Mesenchymal stem cell (in vitro differentiated cells and primary cell): Measurements from ENCODE around the gene AKR1E2.
A peak's percentile ranks its signal among the peaks of the same experiment; 100 is the strongest.

ENCODE experiments used
- DNase-seq: peaks from one replicate; pipeline ENCODE4 v3.0.0-alpha.2; 2013
- H2AFZ ChIP-seq: one replicate; pipeline ENCODE4 v1.6.1; 2013; ENCODE audit warnings: low read depth, mild to moderate bottlenecking, control low read depth, inconsistent platforms, low read length, moderate library complexity
- H2AK5ac ChIP-seq: 2 replicates; pipeline ENCODE4 v1.6.1; 2013; ENCODE audit warnings: low read length, moderate library complexity, mild to moderate bottlenecking, inconsistent platforms; ENCODE audit not compliant: severe bottlenecking
- H2BK120ac ChIP-seq: one replicate; pipeline ENCODE4 v1.6.1; 2013; ENCODE audit warnings: low read depth, mild to moderate bottlenecking, inconsistent platforms, low read length, moderate library complexity
- H2BK12ac ChIP-seq, 2 experiments: one replicate each; pipeline ENCODE4 v1.6.1; 2013; ENCODE audit warnings: inconsistent platforms in 2 of 2, low read length in 2 of 2, mild to moderate bottlenecking in 2 of 2, moderate library complexity in 2 of 2, control low read depth in 1 of 2
- H2BK15ac ChIP-seq: one replicate; pipeline ENCODE4 v1.6.1; 2013; ENCODE audit warnings: mild to moderate bottlenecking, low read depth, inconsistent platforms; ENCODE audit not compliant: poor library complexity, severe bottlenecking
- H2BK5ac ChIP-seq: 2 replicates; pipeline ENCODE4 v1.6.1; 2013; ENCODE audit warnings: low read depth, mild to moderate bottlenecking, low read length, control low read depth, inconsistent platforms; ENCODE audit not compliant: poor library complexity, severe bottlenecking
- H3K14ac ChIP-seq, 2 experiments: one replicate each; pipeline ENCODE4 v1.6.1; 2013; ENCODE audit warnings: inconsistent platforms in 2 of 2, low read length in 2 of 2, control low read depth in 1 of 2, mild to moderate bottlenecking in 1 of 2, moderate library complexity in 1 of 2
- H3K18ac ChIP-seq, 2 experiments: one replicate each; pipeline ENCODE4 v1.6.1; 2013; ENCODE audit warnings: inconsistent platforms in 2 of 2, low read length in 2 of 2, control low read depth in 1 of 2, low read depth in 1 of 2, mild to moderate bottlenecking in 1 of 2
- H3K23ac ChIP-seq, 2 experiments: one replicate each; pipeline ENCODE4 v1.6.1; 2013; ENCODE audit warnings: inconsistent platforms in 2 of 2, low read length in 2 of 2, mild to moderate bottlenecking in 2 of 2, moderate library complexity in 2 of 2, control low read depth in 1 of 2
- H3K27ac ChIP-seq: 2 replicates; pipeline ENCODE4 v1.5.1; 2013; ENCODE audit warnings: mild to moderate bottlenecking, moderate library complexity, low read length, control low read depth, inconsistent platforms; ENCODE audit not compliant: poor library complexity, severe bottlenecking
- H3K27me3 ChIP-seq, 2 experiments: 2 replicates each; pipeline versions ENCODE4 v1.6.1 to v1.7.0; 2013; ENCODE audit warnings: low read length in 2 of 2, mild to moderate bottlenecking in 2 of 2, moderate library complexity in 2 of 2, control low read depth in 1 of 2, inconsistent platforms in 1 of 2; ENCODE audit not compliant: control insufficient read depth in 1 of 2, insufficient read depth in 1 of 2
- H3K36me3 ChIP-seq, 2 experiments: 2 replicates each; pipeline versions ENCODE4 v1.6.1 to v1.7.0; 2013; ENCODE audit warnings: low read length in 2 of 2, control low read depth in 1 of 2, inconsistent platforms in 1 of 2, low read depth in 1 of 2, mild to moderate bottlenecking in 1 of 2; ENCODE audit not compliant: insufficient read depth in 2 of 2, control insufficient read depth in 1 of 2
- H3K4ac ChIP-seq, 2 experiments: one replicate each; pipeline ENCODE4 v1.6.1; 2013; ENCODE audit warnings: inconsistent platforms in 2 of 2, low read length in 2 of 2, mild to moderate bottlenecking in 2 of 2, moderate library complexity in 2 of 2, control low read depth in 1 of 2, low read depth in 1 of 2
- H3K4me1 ChIP-seq: 2 replicates; pipeline ENCODE4 v1.6.1; 2013; ENCODE audit warnings: low read depth, low read length, control low read depth; ENCODE audit not compliant: control insufficient read depth, insufficient read depth
- H3K4me2 ChIP-seq: 2 replicates; pipeline ENCODE4 v1.6.1; 2013; ENCODE audit warnings: low read length, mild to moderate bottlenecking, inconsistent platforms; ENCODE audit not compliant: poor library complexity, severe bottlenecking
- H3K4me3 ChIP-seq, 2 experiments: 2 replicates each; pipeline versions ENCODE4 v1.5.1 to v1.7.0; 2013; ENCODE audit warnings: low read length in 2 of 2, mild to moderate bottlenecking in 2 of 2, control low read depth in 1 of 2, low read depth in 1 of 2; ENCODE audit not compliant: insufficient read depth in 1 of 2
- H3K79me1 ChIP-seq: replicated peaks from 2 replicates; pipeline ENCODE4 v1.6.1; 2013; ENCODE audit warnings: mild to moderate bottlenecking, control low read depth, low read length, inconsistent platforms; ENCODE audit not compliant: poor library complexity, severe bottlenecking
- H3K9ac ChIP-seq: 2 replicates; pipeline ENCODE4 v1.7.0; 2013; ENCODE audit warnings: mild to moderate bottlenecking, low read length, moderate library complexity
- H3K9me3 ChIP-seq: 2 replicates; pipeline ENCODE4 v1.7.0; 2013; ENCODE audit warnings: mild to moderate bottlenecking, low read length; ENCODE audit not compliant: control insufficient read depth
- H4K8ac ChIP-seq: one replicate; pipeline ENCODE4 v1.6.1; 2013; ENCODE audit warnings: inconsistent platforms, mild to moderate bottlenecking, low read length, moderate library complexity
- H4K91ac ChIP-seq: one replicate; pipeline ENCODE4 v1.6.1; 2013; ENCODE audit warnings: mild to moderate bottlenecking, low read length, inconsistent platforms
- WGBS: methylation state at CpG from one replicate; pipeline ENCODE4 v1.1.7; 2013; ENCODE audit warnings: mixed read lengths; 5-methylcytosine and 5-hydroxymethylcytosine counted together

AKR1E2 gene

GRCh38 chr10:4868357-4868657, 42.3 kb downstream of the AKR1E2 start:
- Histone ChIP-seq H2BK120ac (peak overlapping the region; percentile 19), H3K9ac (peak overlapping the region; percentile 63), H2BK12ac (no peak overlapping the region), H3K4ac (no peak overlapping the region), H2BK15ac (peak overlapping the region; percentile 23), H3K27me3 (no peaks in the 10 kb centered on the region), H4K8ac (no peak overlapping the region), H3K14ac (no peak overlapping the region), H3K9me3 (no peaks in the 10 kb centered on the region), H3K4me3 (no peak overlapping the region), H4K91ac (no peak overlapping the region), H2AFZ (no peak overlapping the region), H3K18ac (peak overlapping the region in 1 of 2 experiments; percentile 45), H3K27ac (no peak overlapping the region), H3K79me1 (no peaks in the 10 kb centered on the region), H3K36me3 (no peaks in the 10 kb centered on the region), H3K4me2 (no peak overlapping the region), H3K23ac (no peak overlapping the region), H3K4me1 (no peaks in the 10 kb centered on the region), H2BK5ac (no peak overlapping the region), H2AK5ac (no peak overlapping the region)
- DNase-seq: no peak
- WGBS: 92% methylated on average over 3 of the region's 3 CpGs

GRCh38 chr10:4882704-4883078, 56.7 kb downstream of the AKR1E2 start:
- no peaks in the 10 kb centered on the region for H3K36me3 ChIP-seq
- H3K4me3 ChIP-seq: peak overlapping the region in 1 of 2 experiments; percentile 5
- no peaks in the 10 kb centered on the region for H3K79me1 ChIP-seq
- peak overlapping the region in 1 of 2 experiments; percentile 19 for H3K18ac ChIP-seq
- no peak overlapping the region for H4K91ac ChIP-seq
- H4K8ac ChIP-seq: no peak overlapping the region
- H3K4ac ChIP-seq: peak overlapping the region in 1 of 2 experiments; percentile 28
- H3K4me1 ChIP-seq: no peaks in the 10 kb centered on the region
- H2BK15ac ChIP-seq: no peak overlapping the region
- peak overlapping the region; percentile 1 for H3K9ac ChIP-seq
- H2AK5ac ChIP-seq: no peak overlapping the region
- H2BK12ac ChIP-seq: no peak overlapping the region
- H2AFZ ChIP-seq: no peak overlapping the region
- H2BK5ac ChIP-seq: no peak overlapping the region
- H3K4me2 ChIP-seq: no peak overlapping the region
- no peaks in the 10 kb centered on the region for H3K9me3 ChIP-seq
- 85% methylated on average over 2 of the region's 2 CpGs for WGBS
- H3K27me3 ChIP-seq: no peaks in the 10 kb centered on the region
- no peak overlapping the region for H3K27ac ChIP-seq
- H3K14ac ChIP-seq: no peak overlapping the region
- DNase-seq: no peak
- no peak overlapping the region for H3K23ac ChIP-seq
- no peak overlapping the region for H2BK120ac ChIP-seq

GRCh38 chr10:4883079-4883739, 57.2 kb downstream of the AKR1E2 start:
- H3K4me1 ChIP-seq: no peaks in the 10 kb centered on the region
- no peak overlapping the region for H2AFZ ChIP-seq

GRCh38 chr10:4885162-4885561, 59.2 kb downstream of the AKR1E2 start:
- no peak overlapping the region for H2BK120ac ChIP-seq
- no peak overlapping the region for H4K8ac ChIP-seq
- no peaks in the 10 kb centered on the region for H3K9me3 ChIP-seq
- no peak overlapping the region for H2AK5ac ChIP-seq
- H3K27ac ChIP-seq: no peak overlapping the region
- DNase-seq: no peak
- no peaks in the 10 kb centered on the region for H3K79me1 ChIP-seq
- no peaks in the 10 kb centered on the region for H3K36me3 ChIP-seq
- H3K4me1 ChIP-seq: no peaks in the 10 kb centered on the region
- no peak overlapping the region for H4K91ac ChIP-seq
- no peak overlapping the region for H2BK15ac ChIP-seq
- H3K9ac ChIP-seq: no peak overlapping the region
- H3K27me3 ChIP-seq: no peaks in the 10 kb centered on the region
- H3K4me2 ChIP-seq: no peak overlapping the region
- 67% methylated on average over 3 of the region's 3 CpGs for WGBS
- H2AFZ ChIP-seq: no peak overlapping the region
- no peak overlapping the region for H2BK5ac ChIP-seq
- H3K4me3 ChIP-seq: no peak overlapping the region
- H2BK12ac ChIP-seq: no peak overlapping the region
- no peak overlapping the region for H3K14ac ChIP-seq
- no peak overlapping the region for H3K18ac ChIP-seq
- H3K23ac ChIP-seq: no peak overlapping the region
- no peak overlapping the region for H3K4ac ChIP-seq

More at GRCh38 chr10:4883079-4883739, 57.2 kb downstream of the AKR1E2 start:
- H2BK15ac ChIP-seq: no peak overlapping the region
- H4K8ac ChIP-seq: peak overlapping the region; percentile 59
- peak overlapping the region; percentile 75 to 82 for H3K18ac ChIP-seq
- H3K23ac ChIP-seq: no peak overlapping the region
- H2AK5ac ChIP-seq: no peak overlapping the region
- no peak overlapping the region for H4K91ac ChIP-seq
- H3K4ac ChIP-seq: no peak overlapping the region
- H3K79me1 ChIP-seq: no peaks in the 10 kb centered on the region
- no peak overlapping the region for H2BK5ac ChIP-seq
- no peak overlapping the region for H3K14ac ChIP-seq
- no peaks in the 10 kb centered on the region for H3K9me3 ChIP-seq
- H3K27me3 ChIP-seq: no peaks in the 10 kb centered on the region
- no peak overlapping the region for H2BK120ac ChIP-seq
- DNase-seq: peak; percentile 79
- peak overlapping the region in 1 of 2 experiments; percentile 5 for H3K4me3 ChIP-seq
- no peak overlapping the region for H3K4me2 ChIP-seq
- no peak overlapping the region for H3K27ac ChIP-seq
- H3K9ac ChIP-seq: peak overlapping the region; percentile 1
- no peaks in the 10 kb centered on the region for H3K36me3 ChIP-seq
- 40% methylated on average over 4 of the region's 4 CpGs for WGBS
- H2BK12ac ChIP-seq: peak overlapping the region in 1 of 2 experiments; percentile 77
